Suprapubic skin (tissue), 4 donors: Measurements from ENCODE around the gene FAM200C. TPM values are rescaled to one million over a fixed set of nuclear protein-coding genes. Genes with fewer than 3 reads are reported as not detected.
"Not testable (repeated sequence)": the region's sequence is repeated elsewhere in the genome, so short reads cannot be mapped to it uniquely, and the experiment has no call there.

ENCODE experiments used
- DNase-seq, 2 donors: peaks; one replicate each; pipeline ENCODE4 v3.0.0-alpha.2; 2019; ENCODE audit warnings: low spot score in 2 of 2
- H3K27ac ChIP-seq: fragments of 200-600 bp; sonication (generic); one replicate; pipeline ENCODE4 v1.5.1; 2019
- H3K27me3 ChIP-seq: fragments of 200-600 bp; sonication (generic); one replicate; pipeline ENCODE4 v1.5.1; 2019
- H3K36me3 ChIP-seq: fragments of 200-600 bp; sonication (generic); one replicate; pipeline ENCODE4 v1.5.1; 2019
- H3K4me1 ChIP-seq: fragments of 200-600 bp; sonication (generic); one replicate; pipeline ENCODE4 v1.5.1; 2019
- H3K4me3 ChIP-seq: fragments of 200-600 bp; sonication (generic); one replicate; pipeline ENCODE4 v1.5.1; 2019; ENCODE audit warnings: mild to moderate bottlenecking
- H3K9me3 ChIP-seq: fragments of 200-600 bp; sonication (generic); one replicate; pipeline ENCODE4 v1.5.1; 2019
- CTCF ChIP-seq, 2 donors: fragments of 200-600 bp in 1 of 2; fragments of 450-650 bp in 1 of 2; sonication (generic) in 1 of 2; IDR thresholded peaks; one replicate each; pipeline ENCODE4 v1.5.1; 2016 to 2019; ENCODE audit warnings: antibody characterized with exemption in 2 of 2, mild to moderate bottlenecking in 1 of 2, moderate library complexity in 1 of 2
- EP300 ChIP-seq: sonication (generic); formaldehyde crosslinking; IDR thresholded peaks from one replicate; pipeline ENCODE4 v1.6.1; 2017; ENCODE audit warnings: antibody characterized with exemption
- POLR2A ChIP-seq, 2 donors: fragments of 450-650 bp; IDR thresholded peaks; one replicate each; pipeline ENCODE4 v1.6.1; 2017; ENCODE audit warnings: antibody characterized with exemption in 2 of 2, mild to moderate bottlenecking in 2 of 2, moderate library complexity in 2 of 2
- POLR2AphosphoS5 ChIP-seq, 3 donors: sonication (generic); formaldehyde crosslinking; IDR thresholded peaks; one replicate each; pipeline ENCODE4 v1.6.1; 2017; ENCODE audit warnings: antibody characterized with exemption in 3 of 3
- WGBS: methylation state at CpG from one replicate; pipeline ENCODE4 v1.1.5; 2018; 5-methylcytosine and 5-hydroxymethylcytosine counted together
- total RNA-seq, 4 donors: library from RNA; depleted of rRNA; stranded (reverse); fragments of >200 nt; gene quantifications; one replicate each; pipeline ENCODE4 v1.1.0, GENCODE V29; 2016

The FAM200C gene
- total RNA-seq, 4 donors from 2014 or later = 0.57 to 3.9 (median 1.2) TPM

GRCh38 chr5:160437271-160437670 is 37.4 kb upstream of the FAM200C start:
- DNase-seq = no peak
- H3K27me3 ChIP-seq = no peaks in the 10 kb centered on the region
- no peaks in the 10 kb centered on the region for H3K36me3 ChIP-seq
- no peaks in the 10 kb centered on the region for H3K9me3 ChIP-seq
- no peak overlapping the region for H3K4me3 ChIP-seq
- TF ChIP-seq POLR2AphosphoS5 (IDR thresholded peaks at IDR 0.05) (no peak), POLR2A (IDR thresholded peaks at IDR 0.05) (no peak), EP300 (no peak), CTCF (IDR thresholded peaks at IDR 0.05) (no peak)
- H3K27ac ChIP-seq = no peak overlapping the region
- H3K4me1 ChIP-seq = peaks cover 15% of the 10 kb centered on the region

- WGBS = 61% methylated on average over 6 of the region's 6 CpGs
- not testable (repeated sequence) for H3K36me3 ChIP-seq, H3K4me3 ChIP-seq, H3K9me3 ChIP-seq, H3K27me3 ChIP-seq, DNase-seq, H3K27ac ChIP-seq
- H3K4me1 ChIP-seq = peaks cover 15% of the 10 kb centered on the region
These were observed 36.8 kb upstream of the FAM200C start for GRCh38 chr5:160436661-160437060.

- Histone ChIP-seq H3K9me3 (no peaks in the 10 kb centered on the region), H3K4me3 (no peak overlapping the region), H3K4me1 (peaks cover 15% of the 10 kb centered on the region), H3K36me3 (no peaks in the 10 kb centered on the region), H3K27ac (no peak overlapping the region), H3K27me3 (no peaks in the 10 kb centered on the region)
- TF ChIP-seq POLR2AphosphoS5 (IDR thresholded peaks at IDR 0.05) = no peak
- no peak for TF ChIP-seq EP300
- TF ChIP-seq CTCF (IDR thresholded peaks at IDR 0.05) = no peak
- no peak for TF ChIP-seq POLR2A (IDR thresholded peaks at IDR 0.05)
- DNase-seq = no peak
- 88% methylated on average over 4 of the region's 4 CpGs for WGBS
These were observed 36.2 kb upstream of the FAM200C start for GRCh38 chr5:160436017-160436416.

- DNase-seq = no peak
- TF ChIP-seq POLR2A (IDR thresholded peaks at IDR 0.05) (no peak), CTCF (IDR thresholded peaks at IDR 0.05) (no peak)
- no peaks in the 10 kb centered on the region for H3K27me3 ChIP-seq
- WGBS = 92% methylated on average over 1 of the region's 1 CpG
- no peaks in the 10 kb centered on the region for H3K36me3 ChIP-seq
- H3K9me3 ChIP-seq = no peaks in the 10 kb centered on the region
- H3K4me1 ChIP-seq = peaks cover 15% of the 10 kb centered on the region
- H3K27ac ChIP-seq = no peak overlapping the region
- no peak overlapping the region for H3K4me3 ChIP-seq
These were observed 35.7 kb upstream of the FAM200C start for GRCh38 chr5:160435532-160435931.

- Histone ChIP-seq H3K27me3 (no peaks in the 10 kb centered on the region), H3K4me3 (no peak overlapping the region), H3K36me3 (no peaks in the 10 kb centered on the region), H3K9me3 (no peaks in the 10 kb centered on the region), H3K27ac (no peak overlapping the region), H3K4me1 (peaks cover 11% of the 10 kb centered on the region)
- WGBS = 52% methylated on average over 9 of the region's 9 CpGs
- DNase-seq = no peak
- TF ChIP-seq POLR2A (IDR thresholded peaks at IDR 0.05) (no peak), EP300 (no peak), POLR2AphosphoS5 (IDR thresholded peaks at IDR 0.05) (no peak), CTCF (IDR thresholded peaks at IDR 0.05) (no peak)
These were observed 34.2 kb upstream of the FAM200C start for GRCh38 chr5:160434022-160434531.

GRCh38 chr5:160432787-160433186 is 32.9 kb upstream of the FAM200C start:
- peaks cover 4% of the 10 kb centered on the region for H3K4me1 ChIP-seq
- no peak overlapping the region for H3K4me3 ChIP-seq
- DNase-seq = no peak
- no peak for TF ChIP-seq EP300
- no peak for TF ChIP-seq CTCF (IDR thresholded peaks at IDR 0.05)
- no peak for TF ChIP-seq POLR2A (IDR thresholded peaks at IDR 0.05)
- TF ChIP-seq POLR2AphosphoS5 (IDR thresholded peaks at IDR 0.05) = no peak
- H3K27me3 ChIP-seq = no peaks in the 10 kb centered on the region
- 94% methylated on average over 7 of the region's 7 CpGs for WGBS
- H3K36me3 ChIP-seq = no peaks in the 10 kb centered on the region
- H3K9me3 ChIP-seq = no peaks in the 10 kb centered on the region
- no peak overlapping the region for H3K27ac ChIP-seq
